ENCODE data around the gene TMEM244.
"Not testable (repeated sequence)": the region's sequence is repeated elsewhere in the genome, so short reads cannot be mapped to it uniquely, and the experiment has no call there.

TMEM244 gene

GRCh38 chr6:129844118-129844891 lies 16.8 kb downstream of the TMEM244 start:
- TF ChIP-seq, protein P1, sequence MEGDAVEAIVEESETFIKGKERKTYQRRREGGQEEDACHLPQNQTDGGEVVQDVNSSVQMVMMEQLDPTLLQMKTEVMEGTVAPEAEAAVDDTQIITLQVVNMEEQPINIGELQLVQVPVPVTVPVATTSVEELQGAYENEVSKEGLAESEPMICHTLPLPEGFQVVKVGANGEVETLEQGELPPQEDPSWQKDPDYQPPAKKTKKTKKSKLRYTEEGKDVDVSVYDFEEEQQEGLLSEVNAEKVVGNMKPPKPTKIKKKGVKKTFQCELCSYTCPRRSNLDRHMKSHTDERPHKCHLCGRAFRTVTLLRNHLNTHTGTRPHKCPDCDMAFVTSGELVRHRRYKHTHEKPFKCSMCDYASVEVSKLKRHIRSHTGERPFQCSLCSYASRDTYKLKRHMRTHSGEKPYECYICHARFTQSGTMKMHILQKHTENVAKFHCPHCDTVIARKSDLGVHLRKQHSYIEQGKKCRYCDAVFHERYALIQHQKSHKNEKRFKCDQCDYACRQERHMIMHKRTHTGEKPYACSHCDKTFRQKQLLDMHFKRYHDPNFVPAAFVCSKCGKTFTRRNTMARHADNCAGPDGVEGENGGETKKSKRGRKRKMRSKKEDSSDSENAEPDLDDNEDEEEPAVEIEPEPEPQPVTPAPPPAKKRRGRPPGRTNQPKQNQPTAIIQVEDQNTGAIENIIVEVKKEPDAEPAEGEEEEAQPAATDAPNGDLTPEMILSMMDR (IDR thresholded peaks at IDR 0.05; ENCODE audit: low read depth, low read length) = no peak
- TF ChIP-seq MYC (IDR thresholded peaks at IDR 0.05; ENCODE audit: low read depth, low read length) = no peak
- TF ChIP-seq, protein P2, sequence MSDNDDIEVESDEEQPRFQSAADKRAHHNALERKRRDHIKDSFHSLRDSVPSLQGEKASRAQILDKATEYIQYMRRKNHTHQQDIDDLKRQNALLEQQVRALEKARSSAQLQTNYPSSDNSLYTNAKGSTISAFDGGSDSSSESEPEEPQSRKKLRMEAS (IDR thresholded peaks at IDR 0.05; ENCODE audit: low read depth, low read length) = no peak
- DNase-seq (ENCODE audit: low read depth) = no peak
- no peak overlapping the region for H3K4me3 ChIP-seq (ENCODE audit: low read depth, low read length)

DNA sequence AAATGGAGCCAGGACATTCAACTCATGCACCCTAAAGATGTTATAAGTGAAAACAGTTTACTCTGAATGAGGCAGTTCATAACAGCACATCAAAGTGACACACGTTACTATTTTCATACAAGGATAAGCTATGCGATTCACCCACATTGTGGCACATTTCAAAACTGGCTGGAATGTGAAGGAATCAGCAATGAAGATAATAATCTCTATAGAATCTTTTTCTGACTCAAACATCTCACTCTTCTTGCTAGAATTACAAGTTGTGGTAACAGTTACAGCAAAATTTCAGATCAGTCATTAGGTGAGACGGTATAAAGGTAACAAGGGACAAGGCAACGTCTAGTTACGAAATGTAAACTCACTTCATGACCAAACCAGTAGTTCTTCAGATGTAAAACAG lies 17.5 kb downstream of the TMEM244 start:
- no peak overlapping the region for H3K4me3 ChIP-seq (ENCODE audit: low read depth, low read length)
- TF ChIP-seq, protein P2 (IDR thresholded peaks at IDR 0.05; ENCODE audit: low read depth, low read length) = no peak
- no peak for TF ChIP-seq POLR2A (IDR thresholded peaks at IDR 0.05; ENCODE audit: extremely low read depth, insufficient read length)
- TF ChIP-seq, protein P1 (IDR thresholded peaks at IDR 0.05; ENCODE audit: low read depth, low read length) = no peak
- TF ChIP-seq MYC (IDR thresholded peaks at IDR 0.05; ENCODE audit: low read depth, low read length) = no peak
- DNase-seq (ENCODE audit: low read depth) = no peak

- TF ChIP-seq, protein P2 (IDR thresholded peaks at IDR 0.05; ENCODE audit: low read depth, low read length) = no peak
- no peak for TF ChIP-seq MYC (IDR thresholded peaks at IDR 0.05; ENCODE audit: low read depth, low read length)
- TF ChIP-seq POLR2A (IDR thresholded peaks at IDR 0.05; ENCODE audit: extremely low read depth, insufficient read length) = no peak
- TF ChIP-seq, protein P1 (IDR thresholded peaks at IDR 0.05; ENCODE audit: low read depth, low read length) = no peak
- DNase-seq (ENCODE audit: low read depth) = no peak
These were observed 18.2 kb downstream of the TMEM244 start for GRCh38 chr6:129842881-129843409.

GRCh38 chr6:129842137-129842536 lies 19.0 kb downstream of the TMEM244 start:
- DNase-seq (ENCODE audit: low read depth) = no peak
- no peak for TF ChIP-seq MYC (IDR thresholded peaks at IDR 0.05; ENCODE audit: low read depth, low read length)
- no peak for TF ChIP-seq POLR2A (IDR thresholded peaks at IDR 0.05; ENCODE audit: extremely low read depth, insufficient read length)
- TF ChIP-seq, protein P2 (IDR thresholded peaks at IDR 0.05; ENCODE audit: low read depth, low read length) = no peak
- TF ChIP-seq, protein P1 (IDR thresholded peaks at IDR 0.05; ENCODE audit: low read depth, low read length) = no peak
- no peak overlapping the region for H3K4me3 ChIP-seq (ENCODE audit: low read depth, low read length)

More at GRCh38 chr6:129842881-129843409, 18.2 kb downstream of the TMEM244 start:
- no peak overlapping the region for H3K4me3 ChIP-seq (ENCODE audit: low read depth, low read length)

DNA sequence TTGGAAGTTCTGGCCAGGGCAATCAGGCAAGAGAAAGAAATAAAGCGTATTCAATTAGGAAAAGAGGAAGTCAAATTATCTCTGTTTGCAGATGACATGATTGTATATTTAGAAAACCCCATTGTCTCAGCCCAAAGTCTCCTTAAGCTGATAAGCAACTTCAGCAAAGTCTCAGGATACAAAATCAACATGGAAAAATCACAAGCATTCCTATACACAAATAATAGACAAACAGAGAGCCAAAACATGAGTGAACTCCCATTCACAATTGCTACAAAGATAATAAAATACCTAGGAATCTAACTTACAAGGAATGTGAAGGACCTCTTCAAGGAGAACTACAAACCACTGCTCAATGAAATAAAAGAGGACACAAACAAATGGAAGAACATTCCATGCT lies 21.6 kb downstream of the TMEM244 start:
- H3K4me3 ChIP-seq (ENCODE audit: low read depth, low read length); DNase-seq (ENCODE audit: low read depth): not testable (repeated sequence)

- TF ChIP-seq MYC (IDR thresholded peaks at IDR 0.05; ENCODE audit: low read depth, low read length) (no peak), POLR2A (IDR thresholded peaks at IDR 0.05; ENCODE audit: extremely low read depth, insufficient read length) (no peak)
- TF ChIP-seq, protein P1 (IDR thresholded peaks at IDR 0.05; ENCODE audit: low read depth, low read length) = no peak
- TF ChIP-seq, protein P2 (IDR thresholded peaks at IDR 0.05; ENCODE audit: low read depth, low read length) = no peak
- no peak overlapping the region for H3K4me3 ChIP-seq (ENCODE audit: low read depth, low read length)
- no peak for DNase-seq (ENCODE audit: low read depth)
These were observed 25.4 kb downstream of the TMEM244 start for GRCh38 chr6:129835691-129836090.
